Nephron progenitor cell (in vitro differentiated cells): ENCODE data around the gene TNFRSF1A.
A peak's percentile ranks its signal among the peaks of the same experiment; 100 is the strongest.

Experiments
- DNase-seq: peaks from one replicate; pipeline ENCODE4 v3.0.0; 2021
- H3K27ac Mint-ChIP-seq: 2 replicates; pipeline ENCODE4 v1.8.0; 2021; ENCODE audit warnings: mild to moderate bottlenecking, moderate library complexity, mixed read lengths
- H3K27me3 Mint-ChIP-seq: 2 replicates; pipeline ENCODE4 v1.8.0; 2021; ENCODE audit warnings: mild to moderate bottlenecking, low read depth, mixed read lengths; ENCODE audit not compliant: poor library complexity
- H3K36me3 Mint-ChIP-seq: 2 replicates; pipeline ENCODE4 v1.8.0; 2021; ENCODE audit warnings: low read depth, mixed read lengths
- H3K4me1 Mint-ChIP-seq: 2 replicates; pipeline ENCODE4 v1.8.0; 2021; ENCODE audit warnings: mixed read lengths
- H3K4me3 Mint-ChIP-seq: 2 replicates; pipeline ENCODE4 v1.8.0; 2021; ENCODE audit warnings: mild to moderate bottlenecking, moderate library complexity, mixed read lengths
- H3K9me3 Mint-ChIP-seq: 2 replicates; pipeline ENCODE4 v1.8.0; 2021; ENCODE audit warnings: mild to moderate bottlenecking, moderate library complexity, mixed read lengths
- CTCF ChIP-seq: fragments of 200-600 bp; sonication (generic); IDR thresholded peaks from 2 replicates; pipeline ENCODE4 v1.5.0; 2021; ENCODE audit warnings: antibody characterized with exemption

TNFRSF1A gene

GRCh38 chr12:6370994-6371754, 29.3 kb upstream of the TNFRSF1A start:
- H3K4me1 Mint-ChIP-seq = peaks cover 70% of the 10 kb centered on the region

DNA sequence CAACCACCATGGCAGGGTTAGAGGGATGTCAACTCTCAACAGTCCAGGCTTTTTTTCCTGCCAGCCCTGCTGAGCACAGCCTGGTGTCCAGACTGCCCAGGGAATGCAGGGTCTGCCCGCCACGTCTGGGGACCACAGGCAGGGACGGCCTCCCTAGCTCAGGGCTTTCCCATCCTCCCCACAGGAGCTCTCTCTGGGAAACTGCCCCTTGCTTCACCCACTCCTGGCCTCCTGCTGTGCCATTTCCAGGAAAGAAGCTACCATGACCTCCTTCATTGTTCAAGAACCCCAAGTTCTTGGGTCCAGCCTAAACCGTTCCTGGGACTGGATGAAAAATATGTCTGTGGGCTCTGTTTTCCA, 28.7 kb upstream of the TNFRSF1A start:
- no peaks in the 10 kb centered on the region for H3K9me3 Mint-ChIP-seq
- H3K27ac Mint-ChIP-seq = peak overlapping the region; percentile 55
- no peaks in the 10 kb centered on the region for H3K36me3 Mint-ChIP-seq
- H3K4me1 Mint-ChIP-seq = peaks cover 63% of the 10 kb centered on the region
- TF ChIP-seq CTCF = no peak
- H3K4me3 Mint-ChIP-seq = peak overlapping the region; percentile 37
- DNase-seq = no peak
- H3K27me3 Mint-ChIP-seq = peaks cover 36% of the 10 kb centered on the region

More at GRCh38 chr12:6370994-6371754, 29.3 kb upstream of the TNFRSF1A start:
- H3K27me3 Mint-ChIP-seq = peaks cover 41% of the 10 kb centered on the region
- H3K36me3 Mint-ChIP-seq = no peaks in the 10 kb centered on the region
- H3K4me3 Mint-ChIP-seq = peak overlapping the region; percentile 41
- peak overlapping the region; percentile 55 for H3K27ac Mint-ChIP-seq
- H3K9me3 Mint-ChIP-seq = no peaks in the 10 kb centered on the region
- TF ChIP-seq CTCF = no peak
- peak; percentile 73 for DNase-seq

- H3K4me3 Mint-ChIP-seq = peak overlapping the region; percentile 35
- no peak for TF ChIP-seq CTCF
- H3K27ac Mint-ChIP-seq = peak overlapping the region; percentile 87
- peaks cover 33% of the 10 kb centered on the region for H3K27me3 Mint-ChIP-seq
- no peaks in the 10 kb centered on the region for H3K36me3 Mint-ChIP-seq
- no peak for DNase-seq
- peaks cover 58% of the 10 kb centered on the region for H3K4me1 Mint-ChIP-seq
- H3K9me3 Mint-ChIP-seq = no peaks in the 10 kb centered on the region
Measured at GRCh38 chr12:6369916-6370575, 28.2 kb upstream of the TNFRSF1A start.

- no peaks in the 10 kb centered on the region for H3K9me3 Mint-ChIP-seq
- no peak for DNase-seq
- peaks cover 51% of the 10 kb centered on the region for H3K4me1 Mint-ChIP-seq
- H3K27me3 Mint-ChIP-seq = peaks cover 30% of the 10 kb centered on the region
- no peak overlapping the region for H3K27ac Mint-ChIP-seq
- no peak for TF ChIP-seq CTCF
- H3K36me3 Mint-ChIP-seq = no peaks in the 10 kb centered on the region
- no peak overlapping the region for H3K4me3 Mint-ChIP-seq
Measured at GRCh38 chr12:6368906-6369525, 27.1 kb upstream of the TNFRSF1A start.

GRCh38 chr12:6367969-6368892, 26.4 kb upstream of the TNFRSF1A start:
- TF ChIP-seq CTCF = no peak
- Mint-ChIP-seq H3K4me3 (no peak overlapping the region), H3K4me1 (peaks cover 43% of the 10 kb centered on the region), H3K27me3 (peaks cover 23% of the 10 kb centered on the region), H3K27ac (no peak overlapping the region), H3K36me3 (no peaks in the 10 kb centered on the region), H3K9me3 (no peaks in the 10 kb centered on the region)
- DNase-seq = no peak
